Activated CD4-positive, alpha-beta T cell treated with anti-CD3 and anti-CD28 coated beads for 36 hours (primary cell): ENCODE results near the gene HOXA6. TPM values are rescaled to one million over a fixed set of nuclear protein-coding genes. Genes with fewer than 3 reads are reported as not detected.

ENCODE experiments used
- ATAC-seq: fragments of 200-7000 bp; cut with Tn5 transposase; one replicate; pipeline ENCODE4 v1.10.0; 2021; ENCODE audit warnings: mild to moderate bottlenecking, moderate library complexity
- CTCF ChIA-PET: fragments of 350-600 bp; sonication (Branson Sonifier 250); formaldehyde crosslinking; loops from one replicate; lab custom pipeline; 2021; ENCODE audit warnings: antibody characterized with exemption; lab: Charles Lee
- POLR2A ChIA-PET: fragments of 350-600 bp; sonication (Branson Sonifier 250); formaldehyde crosslinking; loops from one replicate; lab custom pipeline; 2021; ENCODE audit warnings: antibody characterized with exemption, inconsistent platforms; lab: Charles Lee
- DNase-seq: peaks from one replicate; pipeline ENCODE4 v3.0.0-alpha.2; 2020
- H3K27ac Mint-ChIP-seq: one replicate; pipeline ENCODE4 v1.8.0; 2021; ENCODE audit warnings: mixed read lengths
- H3K27me3 Mint-ChIP-seq: one replicate; pipeline ENCODE4 v1.8.0; 2021; ENCODE audit warnings: mixed read lengths
- H3K36me3 Mint-ChIP-seq: one replicate; pipeline ENCODE4 v1.8.0; 2021; ENCODE audit warnings: low read depth, mixed read lengths
- H3K4me1 Mint-ChIP-seq: one replicate; pipeline ENCODE4 v1.8.0; 2021; ENCODE audit warnings: mixed read lengths
- H3K4me3 Mint-ChIP-seq: one replicate; pipeline ENCODE4 v1.8.0; 2021; ENCODE audit warnings: mild to moderate bottlenecking, moderate library complexity, mixed read lengths
- H3K9me3 Mint-ChIP-seq: one replicate; pipeline ENCODE4 v1.8.0; 2021; ENCODE audit warnings: low read depth, mixed read lengths
- intact Hi-C, 2 experiments: fragments of 100-400 bp; cut with DNase I in 1 of 2; cut with micrococcal nuclease in 1 of 2; formaldehyde crosslinking; loops; one replicate each; pipeline versions ENCODE4 v1.14.2 to v1.15.1; 2022 to 2024; cut with DNase I, micrococcal nuclease
- total RNA-seq, 2 experiments: library from RNA; stranded (reverse); gene quantifications; one replicate each; pipeline ENCODE4 v1.2.3, GENCODE V29; 2021

Gene HOXA6
- total RNA-seq, 2 experiments from 2014 or later: not detected

GRCh38 chr7:27108390-27109127 lies 39.0 kb downstream of the HOXA6 start:
- no peak for ATAC-seq
- Mint-ChIP-seq H3K36me3 (no peaks in the 10 kb centered on the region), H3K27me3 (peaks cover 31% of the 10 kb centered on the region), H3K9me3 (no peaks in the 10 kb centered on the region), H3K4me1 (peaks cover 4% of the 10 kb centered on the region), H3K27ac (no peak overlapping the region), H3K4me3 (no peak overlapping the region)
- intact Hi-C loops: no loop called here
- ChIA-PET POLR2A (no interaction called here), CTCF (no interaction called here)
- no peak for DNase-seq

DNA sequence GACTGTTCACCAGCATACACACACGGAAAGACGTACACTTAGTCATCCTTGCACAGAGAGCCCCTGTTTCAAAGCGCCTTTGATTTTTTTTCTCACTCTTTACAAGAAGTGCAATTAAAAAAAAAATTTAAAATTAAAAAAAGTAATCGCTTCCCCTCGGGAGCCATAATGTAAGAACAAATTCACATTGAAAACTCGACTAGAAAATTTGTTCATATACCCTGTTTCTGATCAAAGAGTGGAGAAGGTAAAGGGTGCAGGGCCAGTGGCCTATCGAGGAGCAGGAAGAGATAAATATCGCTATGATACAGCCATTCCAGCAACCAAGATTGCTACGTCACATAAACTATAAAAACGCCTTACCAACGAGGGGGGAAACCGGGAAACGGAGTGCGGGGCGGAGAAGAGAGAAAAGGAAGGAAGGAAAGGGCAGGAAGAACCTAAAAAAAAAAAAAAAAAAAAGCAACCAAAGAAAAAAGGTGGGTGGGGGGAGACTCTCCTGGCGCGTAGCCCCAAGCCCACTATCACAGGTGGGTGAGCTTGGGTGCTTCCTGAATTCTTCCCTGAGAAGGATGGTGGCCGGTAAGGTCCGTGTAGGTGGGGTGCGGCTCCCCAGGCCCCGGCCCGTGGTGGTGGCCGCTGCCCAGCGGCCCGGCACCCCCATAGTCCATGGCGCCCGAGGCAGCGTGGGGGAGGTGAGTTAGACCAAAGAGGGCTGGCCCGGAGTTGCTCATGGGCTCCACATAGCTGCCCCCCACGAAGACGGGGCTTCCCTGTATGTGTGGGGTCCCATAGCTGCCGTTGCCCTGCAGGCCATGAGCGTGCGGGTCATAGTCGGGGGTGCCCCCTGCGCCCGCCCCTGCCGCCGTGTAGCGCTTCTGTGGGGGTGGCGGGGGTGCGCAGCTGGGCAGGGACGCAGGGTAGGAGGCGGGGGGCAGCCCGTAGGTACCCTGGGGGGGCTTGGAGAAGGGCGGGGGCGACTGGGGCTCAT lies 39.9 kb downstream of the HOXA6 start:
- ATAC-seq: no peak
- no peak for DNase-seq
- Mint-ChIP-seq H3K9me3 (no peaks in the 10 kb centered on the region), H3K36me3 (no peaks in the 10 kb centered on the region), H3K27ac (no peak overlapping the region), H3K4me3 (no peak overlapping the region), H3K4me1 (peaks cover 9% of the 10 kb centered on the region), H3K27me3 (peaks cover 37% of the 10 kb centered on the region)
- ChIA-PET CTCF (interaction anchor here (0.6 kb wide), 1 partner anchor 210 kb away, joined by 4 read pairs; no protein-coding TSS in a partner anchor), POLR2A (no interaction called here)
- intact Hi-C loops: no loop called here

DNA sequence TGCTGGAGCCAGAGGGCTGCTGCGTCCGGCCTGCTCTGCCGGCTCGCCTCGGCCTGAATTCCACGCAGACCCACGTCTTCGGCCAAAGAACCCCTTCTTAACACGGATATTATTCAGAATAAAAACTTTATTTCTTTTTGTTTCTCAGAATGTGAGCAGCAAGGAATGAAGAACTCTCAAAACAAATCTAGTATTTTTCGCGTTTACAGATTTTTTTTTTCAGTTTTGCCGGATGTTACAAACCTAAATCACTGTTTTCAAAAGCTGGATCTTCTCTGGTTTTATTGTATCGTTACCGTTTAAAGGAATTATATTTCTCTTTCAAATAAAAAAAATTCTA lies 40.7 kb downstream of the HOXA6 start:
- Mint-ChIP-seq H3K4me1 (peaks cover 15% of the 10 kb centered on the region), H3K27me3 (peaks cover 43% of the 10 kb centered on the region), H3K36me3 (no peaks in the 10 kb centered on the region), H3K9me3 (no peaks in the 10 kb centered on the region), H3K27ac (no peak overlapping the region), H3K4me3 (no peak overlapping the region)
- DNase-seq (no peak), ATAC-seq (no peak)
- CTCF ChIA-PET: no interaction called here
- POLR2A ChIA-PET: no interaction called here
- intact Hi-C loops: no loop called here

GRCh38 chr7:27106181-27106900 lies 41.2 kb downstream of the HOXA6 start:
- POLR2A ChIA-PET: no interaction called here
- ATAC-seq: no peak

DNA sequence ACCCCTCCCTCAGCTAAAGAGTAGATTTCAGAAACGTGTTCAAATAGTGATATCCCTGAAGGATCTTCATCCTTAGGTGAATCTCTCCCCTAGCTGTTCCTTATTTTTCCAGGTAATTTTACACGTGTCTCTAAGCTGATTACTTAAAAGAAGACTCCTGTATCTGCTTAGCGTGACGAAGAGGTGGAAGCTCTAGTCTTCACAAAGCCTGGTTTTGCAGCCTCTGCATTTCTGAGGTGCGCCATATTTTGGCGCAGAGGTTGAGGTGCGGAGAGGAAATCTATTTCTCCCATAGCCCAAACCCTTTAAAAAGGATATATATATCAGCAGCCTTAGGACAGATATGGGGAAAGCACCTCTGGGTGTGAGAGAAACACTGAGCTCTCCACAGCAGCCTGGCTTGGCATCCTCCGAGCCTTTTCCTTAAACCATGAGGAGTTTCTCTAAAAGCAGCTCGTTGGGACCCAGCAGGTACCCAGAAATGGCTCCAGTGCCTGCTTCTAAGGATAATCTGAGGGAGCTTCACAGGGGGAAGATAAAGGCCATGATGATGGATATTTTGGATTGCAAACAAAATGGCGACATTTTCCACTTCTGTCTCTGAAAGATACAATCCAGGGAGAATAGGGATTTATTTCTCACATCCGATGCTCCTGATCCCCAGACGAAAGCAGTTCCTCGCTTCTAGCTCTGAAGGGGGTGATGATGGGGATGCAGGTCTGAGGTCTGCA lies 42.1 kb downstream of the HOXA6 start:
- ChIA-PET CTCF (interaction anchor here (0.6 kb wide), 1 partner anchor 45 kb away, joined by 3 read pairs; no protein-coding TSS in a partner anchor), POLR2A (no interaction called here)
- Mint-ChIP-seq H3K27ac (no peak overlapping the region), H3K4me1 (peaks cover 18% of the 10 kb centered on the region), H3K9me3 (no peaks in the 10 kb centered on the region), H3K27me3 (peaks cover 55% of the 10 kb centered on the region), H3K36me3 (no peaks in the 10 kb centered on the region), H3K4me3 (no peak overlapping the region)
- intact Hi-C loops: no loop called here
- no peak for ATAC-seq
- DNase-seq: no peak

More at GRCh38 chr7:27106181-27106900, 41.2 kb downstream of the HOXA6 start:
- Mint-ChIP-seq H3K27ac (no peak overlapping the region), H3K4me3 (no peak overlapping the region), H3K9me3 (no peaks in the 10 kb centered on the region), H3K36me3 (no peaks in the 10 kb centered on the region), H3K27me3 (peaks cover 46% of the 10 kb centered on the region), H3K4me1 (peaks cover 18% of the 10 kb centered on the region)
- intact Hi-C loops: no loop called here
- CTCF ChIA-PET: no interaction called here
- DNase-seq: no peak

GRCh38 chr7:27104341-27105058 lies 43.1 kb downstream of the HOXA6 start:
- DNase-seq: no peak
- H3K9me3 Mint-ChIP-seq: no peaks in the 10 kb centered on the region
- peaks cover 18% of the 10 kb centered on the region for H3K4me1 Mint-ChIP-seq
- no peaks in the 10 kb centered on the region for H3K36me3 Mint-ChIP-seq
- no peak overlapping the region for H3K4me3 Mint-ChIP-seq
- intact Hi-C loops: no loop called here
- no peak overlapping the region for H3K27ac Mint-ChIP-seq
- H3K27me3 Mint-ChIP-seq: peaks cover 62% of the 10 kb centered on the region
- ChIA-PET CTCF (interaction anchor here (0.6 to 1.0 kb wide), 2 partner anchors 46 to 75 kb away, joined by 3 read pairs; no protein-coding TSS in a partner anchor), POLR2A (no interaction called here)
- ATAC-seq: no peak

DNA sequence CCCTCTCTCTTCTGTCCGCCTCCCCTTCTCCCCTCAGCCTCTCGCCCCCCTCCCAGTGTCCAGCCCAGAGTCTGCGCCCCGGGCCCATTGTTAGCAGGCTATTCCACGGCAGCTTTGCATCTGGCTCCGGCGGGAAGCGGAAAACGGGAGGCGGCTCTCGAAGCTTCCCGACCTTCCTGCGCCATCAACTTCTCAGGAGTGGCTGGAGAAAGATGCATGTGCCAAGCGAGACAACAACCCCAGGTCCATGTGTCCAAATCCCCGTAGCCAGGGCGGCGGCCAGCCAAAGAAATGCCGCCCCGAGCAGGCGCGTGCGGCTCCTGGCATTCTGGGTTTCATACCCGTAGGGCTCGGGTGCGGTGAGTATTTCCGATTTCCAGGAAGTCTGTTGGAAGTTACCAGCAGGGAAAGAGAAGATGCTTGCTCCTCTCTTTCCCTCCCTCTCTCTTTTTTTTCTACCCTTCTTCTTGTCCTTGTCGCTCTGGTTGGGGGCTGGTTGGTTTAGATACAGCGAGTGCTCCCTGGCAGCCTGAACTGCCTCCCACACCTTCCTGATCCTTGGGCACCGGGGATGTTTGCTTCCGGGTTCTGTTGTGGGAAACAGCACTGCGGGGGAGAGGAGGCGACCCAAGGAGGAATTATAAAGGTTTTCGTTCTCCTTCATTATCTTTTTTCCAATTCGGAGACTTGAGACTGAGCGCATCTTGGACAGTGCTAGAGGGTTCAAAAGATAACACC lies 43.9 kb downstream of the HOXA6 start:
- no peak overlapping the region for H3K4me3 Mint-ChIP-seq
- no peak for DNase-seq
- ChIA-PET CTCF (no interaction called here), POLR2A (no interaction called here)
- no peaks in the 10 kb centered on the region for H3K36me3 Mint-ChIP-seq
- no peak overlapping the region for H3K27ac Mint-ChIP-seq
- no peaks in the 10 kb centered on the region for H3K9me3 Mint-ChIP-seq
- intact Hi-C loops: no loop called here
- H3K4me1 Mint-ChIP-seq: peaks cover 22% of the 10 kb centered on the region
- H3K27me3 Mint-ChIP-seq: peaks cover 70% of the 10 kb centered on the region
- no peak for ATAC-seq

- DNase-seq (peak; percentile 17), ATAC-seq (no peak)
- H3K9me3 Mint-ChIP-seq: no peaks in the 10 kb centered on the region
- POLR2A ChIA-PET: no interaction called here
- intact Hi-C loops: no loop called here
- peak within 1 kb of the TSS; percentile 30 for H3K4me3 Mint-ChIP-seq
- peaks cover 78% of the 10 kb centered on the region for H3K27me3 Mint-ChIP-seq
- CTCF ChIA-PET: no interaction called here
- no peaks in the 10 kb centered on the region for H3K36me3 Mint-ChIP-seq
- no peak within 1 kb of the TSS for H3K27ac Mint-ChIP-seq
- H3K4me1 Mint-ChIP-seq: peaks cover 26% of the 10 kb centered on the region
Observed at GRCh38 chr7:27102581-27103442, 44.8 kb downstream of the HOXA6 start, which contains the start of gene HOXA2. Gene HOXA2, minus strand, starts transcription at chr7:27102683. Its CDS starts 183 bp downstream, at chr7:27102500.

DNA sequence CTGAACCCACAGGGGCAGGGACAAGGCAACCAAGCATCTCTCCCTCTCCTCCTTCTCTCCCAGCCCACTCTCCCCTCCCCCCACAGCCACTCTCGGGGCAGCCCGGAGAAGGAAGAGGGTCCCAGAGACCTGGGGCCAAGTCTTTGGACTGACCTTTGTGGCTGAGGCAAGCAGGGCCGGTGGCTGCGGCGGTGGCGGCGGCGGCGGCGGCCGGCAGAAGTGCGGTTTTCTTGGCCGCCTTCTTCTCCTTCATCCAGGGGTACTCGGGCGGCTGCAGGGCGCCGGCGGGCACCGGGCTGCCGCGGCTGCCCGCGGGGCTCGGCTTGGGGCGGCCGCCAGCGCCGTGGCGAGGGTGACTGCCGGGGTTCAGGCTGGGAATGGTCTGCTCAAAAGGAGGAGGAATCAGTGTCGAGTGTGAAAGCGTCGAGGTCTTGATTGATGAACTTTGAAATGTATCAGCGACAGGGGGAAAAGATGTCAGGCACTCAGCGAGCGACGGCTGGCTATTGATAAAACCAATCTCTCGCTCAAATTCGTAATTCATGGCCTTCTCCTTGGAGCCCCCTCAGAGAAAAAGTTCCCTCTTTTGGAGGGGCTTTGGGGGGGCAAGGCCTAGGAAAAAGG lies 45.5 kb downstream of the HOXA6 start:
- Mint-ChIP-seq H3K36me3 (no peaks in the 10 kb centered on the region), H3K9me3 (no peaks in the 10 kb centered on the region), H3K27ac (no peak overlapping the region), H3K27me3 (peaks cover 83% of the 10 kb centered on the region), H3K4me1 (peaks cover 33% of the 10 kb centered on the region), H3K4me3 (no peak overlapping the region)
- CTCF ChIA-PET: interaction anchor here (1.0 kb wide), 1 partner anchor 32 kb away, joined by 3 read pairs; no protein-coding TSS in a partner anchor
- no peak for ATAC-seq
- POLR2A ChIA-PET: no interaction called here
- no peak for DNase-seq
- intact Hi-C loops: no loop called here
